Measurements from ENCODE around the gene TMEM131L.

TMEM131L gene

DNA sequence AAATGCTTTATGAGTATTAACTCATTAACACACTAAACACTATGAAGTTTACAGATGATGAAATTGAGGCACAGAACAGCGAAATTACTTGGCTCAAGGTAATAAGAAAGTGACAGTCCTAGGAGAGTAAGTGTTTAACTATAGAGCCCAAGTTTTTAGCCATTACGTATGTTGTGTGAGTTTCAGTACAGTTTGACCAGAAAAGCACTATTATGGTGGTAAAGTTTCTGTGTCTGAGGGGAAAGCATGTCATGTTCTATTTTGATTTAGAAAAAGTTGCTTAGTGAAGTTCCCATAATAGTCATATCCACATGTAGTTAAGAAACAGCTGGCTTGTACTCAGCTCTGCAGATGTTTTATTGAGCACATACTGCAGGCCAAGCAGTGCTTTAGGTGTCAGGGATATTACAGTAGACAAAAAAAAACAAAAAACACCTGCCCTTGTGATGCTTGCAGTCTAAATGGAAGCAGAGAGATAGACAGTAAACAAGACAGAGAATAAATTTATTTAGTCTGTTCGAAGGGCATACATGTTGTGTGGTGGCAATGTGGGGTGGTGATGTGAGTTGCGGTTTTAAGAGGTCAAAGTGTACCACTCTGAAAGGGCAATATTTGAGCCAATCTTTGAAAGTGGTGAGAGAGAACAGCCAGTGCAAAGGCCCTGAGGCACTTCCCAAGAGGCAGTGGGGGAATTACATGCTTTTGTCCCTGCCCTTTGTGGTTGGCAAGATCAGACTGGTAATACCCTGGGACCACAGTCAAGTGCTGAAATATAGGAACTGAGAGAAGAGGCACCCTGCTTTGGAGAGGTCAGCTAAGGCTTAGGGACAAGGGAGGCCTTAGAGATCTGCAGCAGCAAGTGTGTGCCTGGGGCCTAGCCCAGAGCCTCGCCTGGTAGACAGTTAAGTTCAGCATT is 6.2 kb downstream of the TMEM131L start:
- TF ChIP-seq, protein P1, sequence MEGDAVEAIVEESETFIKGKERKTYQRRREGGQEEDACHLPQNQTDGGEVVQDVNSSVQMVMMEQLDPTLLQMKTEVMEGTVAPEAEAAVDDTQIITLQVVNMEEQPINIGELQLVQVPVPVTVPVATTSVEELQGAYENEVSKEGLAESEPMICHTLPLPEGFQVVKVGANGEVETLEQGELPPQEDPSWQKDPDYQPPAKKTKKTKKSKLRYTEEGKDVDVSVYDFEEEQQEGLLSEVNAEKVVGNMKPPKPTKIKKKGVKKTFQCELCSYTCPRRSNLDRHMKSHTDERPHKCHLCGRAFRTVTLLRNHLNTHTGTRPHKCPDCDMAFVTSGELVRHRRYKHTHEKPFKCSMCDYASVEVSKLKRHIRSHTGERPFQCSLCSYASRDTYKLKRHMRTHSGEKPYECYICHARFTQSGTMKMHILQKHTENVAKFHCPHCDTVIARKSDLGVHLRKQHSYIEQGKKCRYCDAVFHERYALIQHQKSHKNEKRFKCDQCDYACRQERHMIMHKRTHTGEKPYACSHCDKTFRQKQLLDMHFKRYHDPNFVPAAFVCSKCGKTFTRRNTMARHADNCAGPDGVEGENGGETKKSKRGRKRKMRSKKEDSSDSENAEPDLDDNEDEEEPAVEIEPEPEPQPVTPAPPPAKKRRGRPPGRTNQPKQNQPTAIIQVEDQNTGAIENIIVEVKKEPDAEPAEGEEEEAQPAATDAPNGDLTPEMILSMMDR (IDR thresholded peaks at IDR 0.05; ENCODE audit: control extremely low read depth, extremely low read depth, low read depth, missing control alignments), result no peak
- ChIA-PET CTCF (interaction anchor here (1.2 kb wide), 2 partner anchors 9 to 12 kb away, joined by 3 to 5 read pairs; no protein-coding TSS in a partner anchor), POLR2A (interaction anchor here (1.0 kb wide), 1 partner anchor 11 kb away, joined by 3 read pairs; no protein-coding TSS in a partner anchor)
- peak; percentile 41 for DNase-seq (ENCODE audit: extremely low spot score)

GRCh38 chr4:153474251-153474650 is 8.1 kb downstream of the TMEM131L start:
- ChIA-PET POLR2A (interaction anchor here (1.2 kb wide), 1 partner anchor 14 kb away, joined by 4 read pairs; no protein-coding TSS in a partner anchor), CTCF (interaction anchor here (1.2 kb wide), 1 partner anchor 62 kb away, joined by 3 read pairs; no protein-coding TSS in a partner anchor)
- TF ChIP-seq, protein P1 (IDR thresholded peaks at IDR 0.05; ENCODE audit: control extremely low read depth, extremely low read depth, low read depth, missing control alignments), result no peak
- no peak for DNase-seq (ENCODE audit: extremely low spot score)

- ChIA-PET CTCF (interaction anchor here (1.0 to 3.3 kb wide), 4 partner anchors 9 to 88 kb away, joined by 3 to 7 read pairs (median 4); no protein-coding TSS in a partner anchor), POLR2A (interaction anchor here (1.4 to 1.9 kb wide), 2 partner anchors 10 kb away, joined by 5 to 7 read pairs; no protein-coding TSS in a partner anchor)
- TF ChIP-seq, protein P1 (IDR thresholded peaks at IDR 0.05; ENCODE audit: control extremely low read depth, extremely low read depth, low read depth, missing control alignments), result no peak
- DNase-seq (ENCODE audit: extremely low spot score), result no peak
Measured at GRCh38 chr4:153476829-153477574, 10.8 kb downstream of the TMEM131L start.

DNA sequence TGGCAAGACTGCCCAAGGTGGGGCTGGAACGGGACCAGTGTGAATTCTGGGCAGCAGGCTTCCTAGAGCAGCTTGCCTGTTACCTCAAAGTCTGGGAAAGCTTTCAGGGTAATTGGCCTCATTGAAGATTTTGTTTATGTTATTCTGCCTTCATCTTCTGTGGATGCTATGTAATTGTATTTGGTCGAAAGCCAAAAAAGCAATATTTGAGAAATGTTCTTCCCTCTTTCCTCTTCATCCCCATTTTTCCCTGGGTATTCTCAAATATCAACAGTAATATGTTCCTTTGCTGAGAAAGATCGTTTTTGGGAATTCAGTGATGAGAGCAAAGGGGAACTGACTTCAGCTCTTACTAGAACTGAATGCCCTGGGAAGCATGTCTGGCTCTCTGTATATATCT is 12.9 kb downstream of the TMEM131L start:
- POLR2A ChIA-PET, result no interaction called here
- CTCF ChIA-PET, result interaction anchor here (0.8 to 3.3 kb wide), 8 partner anchors 8 to 62 kb away, joined by 3 to 7 read pairs (median 4); no protein-coding TSS in a partner anchor
- DNase-seq (ENCODE audit: extremely low spot score), result no peak
- TF ChIP-seq, protein P1 (IDR thresholded peaks at IDR 0.05; ENCODE audit: control extremely low read depth, extremely low read depth, low read depth, missing control alignments), result no peak

DNA sequence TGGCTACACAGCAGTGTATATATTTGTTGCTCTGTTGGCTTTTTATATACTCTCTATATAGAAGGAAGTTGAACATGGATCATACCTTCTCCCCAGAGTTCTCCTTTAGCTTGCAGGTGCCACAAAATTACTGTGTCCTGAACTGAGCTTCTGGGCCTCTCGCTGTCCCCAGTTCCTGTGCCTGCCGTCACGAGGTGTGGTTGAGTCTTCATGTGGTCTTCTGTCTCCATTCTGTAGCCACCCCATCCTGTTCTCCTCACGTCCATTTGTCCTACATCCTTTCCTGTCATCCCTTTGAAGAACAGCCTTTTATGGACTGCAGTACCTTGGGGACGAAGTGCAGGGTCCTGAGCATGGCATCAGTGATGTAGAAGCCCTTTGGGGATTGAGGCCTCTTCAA is 14.5 kb downstream of the TMEM131L start:
- no peak for DNase-seq (ENCODE audit: extremely low spot score)
- ChIA-PET CTCF (interaction anchor here (1.2 to 2.3 kb wide), 4 partner anchors 13 to 48 kb away, joined by 5 to 7 read pairs (median 6); no protein-coding TSS in a partner anchor), POLR2A (interaction anchor here (0.6 kb wide), 1 partner anchor 28 kb away, joined by 3 read pairs; no protein-coding TSS in a partner anchor)
- TF ChIP-seq, protein P1 (IDR thresholded peaks at IDR 0.05; ENCODE audit: control extremely low read depth, extremely low read depth, low read depth, missing control alignments), result no peak

DNA sequence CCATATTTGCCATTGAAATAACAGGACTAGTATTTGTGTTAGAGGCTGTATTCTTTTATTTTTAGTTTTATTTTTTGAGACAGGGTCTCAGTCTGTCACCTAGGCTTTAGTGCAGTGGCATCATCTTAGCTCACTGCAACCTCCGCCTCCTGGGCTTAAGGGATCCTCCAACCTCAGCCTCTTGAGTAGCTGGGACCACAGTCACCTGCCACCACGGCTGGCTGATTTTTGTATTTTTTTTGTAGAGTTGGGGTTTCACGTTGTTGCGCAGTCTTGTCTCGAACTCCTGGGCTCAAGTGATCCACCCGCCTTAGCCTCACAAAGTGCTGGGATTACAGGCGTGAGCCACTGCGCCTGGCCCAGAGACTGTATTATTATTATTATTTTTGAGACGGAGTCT is 15.3 kb downstream of the TMEM131L start:
- DNase-seq (ENCODE audit: extremely low spot score), result no peak
- ChIA-PET POLR2A (interaction anchor here (0.6 kb wide), 1 partner anchor 29 kb away, joined by 3 read pairs; no protein-coding TSS in a partner anchor), CTCF (interaction anchor here (1.2 to 2.3 kb wide), 7 partner anchors 9 to 48 kb away, joined by 4 to 7 read pairs (median 5); no protein-coding TSS in a partner anchor)
- TF ChIP-seq, protein P1 (IDR thresholded peaks at IDR 0.05; ENCODE audit: control extremely low read depth, extremely low read depth, low read depth, missing control alignments), result no peak

Measured in GM10248 (cell line).